ENCODE data around the gene CDSN.

The CDSN gene

GRCh38 chr6:31114970-31115849 lies 5.0 kb downstream of the CDSN start:
- DNase-seq: no peak

- DNase-seq: no peak
Observed at GRCh38 chr6:31114541-31114878, 5.7 kb downstream of the CDSN start, which contains the start of gene PSORS1C1. Gene PSORS1C1, plus strand, starts transcription at chr6:31114800. Its CDS starts 14,833 bp downstream, at chr6:31129633.

GRCh38 chr6:31113861-31114540 lies 6.2 kb downstream of the CDSN start:
- DNase-seq: no peak

GRCh38 chr6:31112478-31112877 lies 7.8 kb downstream of the CDSN start, which contains the start of gene C6orf15:
Gene C6orf15, minus strand, starts transcription at chr6:31112575. Its CDS starts 20 bp downstream, at chr6:31112555.
- no peak for DNase-seq

GRCh38 chr6:31111712-31112111 lies 8.5 kb downstream of the CDSN start:
- DNase-seq: no peak

- DNase-seq: no peak
Observed at GRCh38 chr6:31110825-31111582, 9.2 kb downstream of the CDSN start.

GRCh38 chr6:31107052-31107451 lies 13.2 kb downstream of the CDSN start:
- DNase-seq: no peak

GRCh38 chr6:31103136-31103535 lies 17.1 kb downstream of the CDSN start:
- no peak for DNase-seq

GRCh38 chr6:31098449-31098938 lies 21.8 kb downstream of the CDSN start:
- no peak for DNase-seq

GRCh38 chr6:31096656-31097055 lies 23.6 kb downstream of the CDSN start:
- DNase-seq: no peak

GRCh38 chr6:31096215-31096614 lies 24.0 kb downstream of the CDSN start:
- no peak for DNase-seq

GRCh38 chr6:31094389-31094881 lies 25.8 kb downstream of the CDSN start:
- DNase-seq: peak; percentile 35 to 37

- no peak for DNase-seq
Observed at GRCh38 chr6:31092769-31093505, 27.3 kb downstream of the CDSN start.

- no peak for DNase-seq
Observed at GRCh38 chr6:31092238-31092637, 28.0 kb downstream of the CDSN start.

GRCh38 chr6:31091680-31092079 lies 28.6 kb downstream of the CDSN start:
- no peak for DNase-seq

- no peak for DNase-seq
Observed at GRCh38 chr6:31090973-31091364, 29.3 kb downstream of the CDSN start.

GRCh38 chr6:31090275-31090972 lies 29.8 kb downstream of the CDSN start:
- DNase-seq: no peak

GRCh38 chr6:31087494-31088089 lies 32.7 kb downstream of the CDSN start:
- DNase-seq: peak; percentile 89 to 91

GRCh38 chr6:31086788-31087440 lies 33.3 kb downstream of the CDSN start:
- no peak for DNase-seq

- peak; percentile 69 to 74 for DNase-seq
Observed at GRCh38 chr6:31083742-31084354, 36.4 kb downstream of the CDSN start.
